PC-3 (cell line): ENCODE results near the gene BATF3. TPM values are rescaled to one million over a fixed set of nuclear protein-coding genes. Genes with fewer than 3 reads are reported as not detected.
"Not testable (repeated sequence)": the region's sequence is repeated elsewhere in the genome, so short reads cannot be mapped to it uniquely, and the experiment has no call there.

Source experiments
- ATAC-seq: fragments of 200-7000 bp; cut with Tn5 transposase; 2 replicates; pipeline ENCODE4 v1.9.1; 2020; ENCODE audit warnings: mild to moderate bottlenecking, moderate library complexity
- BruUV-seq: library from RNA; stranded (reverse); fragments of 400-500 nt; replicated peaks from 2 replicates; lab custom pipeline; 2021; lab: Mats Ljungman, UMichigan
- CTCF ChIA-PET: fragments of 300-600 bp; sonication (Branson Sonifier 250); formaldehyde crosslinking; loops from one replicate; lab custom pipeline; 2022; ENCODE audit warnings: antibody characterized with exemption; lab: Charles Lee
- POLR2A ChIA-PET: fragments of 300-600 bp; sonication (Branson Sonifier 250); formaldehyde crosslinking; loops from one replicate; lab custom pipeline; 2022; ENCODE audit warnings: antibody characterized with exemption; ENCODE audit not compliant: unreplicated experiment; lab: Charles Lee
- DNase-seq: peaks from one replicate; pipeline ENCODE4 v3.0.0-alpha.2; 2015
- H2AFZ ChIP-seq: fragments of 300-600 bp; sonication (generic); 2 replicates; pipeline ENCODE4 v1.6.0; 2016; ENCODE audit warnings: antibody characterized with exemption, low read length
- H3F3A ChIP-seq: fragments of 300-600 bp; sonication (generic); one replicate; pipeline ENCODE4 v1.6.0; 2017; ENCODE audit warnings: antibody characterized with exemption, low read length, control low read depth, mild to moderate bottlenecking; ENCODE audit not compliant: unreplicated experiment
- H3K27ac ChIP-seq: fragments of 300-600 bp; sonication (generic); 2 replicates; pipeline ENCODE4 v1.5.1; 2016; ENCODE audit warnings: mild to moderate bottlenecking, low read length
- H3K27me3 ChIP-seq: fragments of 300-600 bp; sonication (generic); 2 replicates; pipeline ENCODE4 v1.6.1; 2016; ENCODE audit warnings: low read length, mixed read lengths
- H3K36me3 ChIP-seq: fragments of 300-600 bp; sonication (generic); 2 replicates; pipeline ENCODE4 v1.6.1; 2016; ENCODE audit warnings: low read depth, mixed run types, low read length, mixed read lengths
- H3K4me1 ChIP-seq: fragments of 300-600 bp; sonication (generic); 2 replicates; pipeline ENCODE4 v1.5.1; 2016; ENCODE audit warnings: low read length; ENCODE audit not compliant: insufficient read depth
- H3K4me2 ChIP-seq: fragments of 300-600 bp; sonication (generic); 2 replicates; pipeline ENCODE4 v1.6.0; 2016; ENCODE audit warnings: low read length
- H3K4me3 ChIP-seq: fragments of 300-600 bp; sonication (generic); 2 replicates; pipeline ENCODE4 v1.5.1; 2016; ENCODE audit warnings: mild to moderate bottlenecking, low read length, mixed read lengths
- H3K79me2 ChIP-seq: fragments of 300-600 bp; sonication (generic); 2 replicates; pipeline ENCODE4 v1.6.1; 2017; ENCODE audit warnings: low read length, mixed read lengths
- H3K9ac ChIP-seq: fragments of 300-600 bp; sonication (generic); 2 replicates; pipeline ENCODE4 v1.6.0; 2016; ENCODE audit warnings: mild to moderate bottlenecking, low read length
- H3K9me2 ChIP-seq: fragments of 300-600 bp; sonication (generic); replicated peaks from 2 replicates; pipeline ENCODE4 v1.6.1; 2016; ENCODE audit warnings: mixed run types, low read length, mixed read lengths
- H3K9me3 ChIP-seq: fragments of 300-600 bp; sonication (generic); 2 replicates; pipeline ENCODE4 v1.6.1; 2016; ENCODE audit warnings: low read length, mixed read lengths
- H4K20me1 ChIP-seq: fragments of 300-600 bp; sonication (generic); 2 replicates; pipeline ENCODE4 v1.6.1; 2016; ENCODE audit warnings: low read length, mixed read lengths
- CTCF ChIP-seq: fragments of 300-600 bp; sonication (generic); conservative IDR thresholded peaks from 2 replicates; pipeline ENCODE4 v1.5.1; 2017; ENCODE audit warnings: antibody characterized with exemption, low read depth, mild to moderate bottlenecking, low read length
- EZH2 ChIP-seq: fragments of 300-600 bp; sonication (generic); IDR thresholded peaks from one replicate; pipeline ENCODE4 v1.6.1; 2017; ENCODE audit warnings: antibody characterized with exemption, mild to moderate bottlenecking, low read length; ENCODE audit not compliant: unreplicated experiment
- EZH2phosphoT487 ChIP-seq: fragments of 300-600 bp; sonication (generic); IDR thresholded peaks from 2 replicates; pipeline ENCODE4 v1.6.1; 2018; ENCODE audit warnings: mild to moderate bottlenecking, antibody characterized with exemption, low read length, borderline replicate concordance
- intact Hi-C: fragments of 100-400 bp; cut with micrococcal nuclease; formaldehyde crosslinking; loops from 2 replicates; pipeline ENCODE4 v1.9.0; 2023
- total RNA-seq: library from RNA; depleted of rRNA; stranded (reverse); fragments of >200 nt; gene quantifications from 2 replicates; pipeline ENCODE4 v1.2.3, GENCODE V29; 2014

Gene BATF3
- total RNA-seq, 1 experiment from 2014 or later = 4.3 TPM

GRCh38 chr1:212640223-212640878 lies 59.3 kb downstream of the BATF3 start:
- peaks cover 31% of the 10 kb centered on the region; the same call in 1 of the 2 replicates for H3K27me3 ChIP-seq
- H3K27ac ChIP-seq = no peak overlapping the region
- no peaks in the 10 kb centered on the region for H3K79me2 ChIP-seq
- H4K20me1 ChIP-seq = no peaks in the 10 kb centered on the region
- TF ChIP-seq EZH2phosphoT487 (no peak), EZH2 (no peak), CTCF (no peak)
- H3K9ac ChIP-seq = no peak overlapping the region
- DNase-seq (no peak), ATAC-seq (no peak)
- no peak overlapping the region for H2AFZ ChIP-seq
- CTCF ChIA-PET = no interaction called here
- no peaks in the 10 kb centered on the region for H3K9me3 ChIP-seq
- intact Hi-C loops = no loop called here
- peaks cover 14% of the 10 kb centered on the region for H3K4me1 ChIP-seq
- no peaks in the 10 kb centered on the region for H3K36me3 ChIP-seq
- H3K4me3 ChIP-seq = no peak overlapping the region
- H3F3A ChIP-seq = no peaks in the 10 kb centered on the region
- BruUV-seq = no TSS peak
- no peaks in the 10 kb centered on the region for H3K9me2 ChIP-seq
- H3K4me2 ChIP-seq = no peak overlapping the region
- POLR2A ChIA-PET = interaction anchor here (0.6 kb wide), 1 partner anchor 32 kb away, joined by 4 read pairs; no protein-coding TSS in a partner anchor

DNA sequence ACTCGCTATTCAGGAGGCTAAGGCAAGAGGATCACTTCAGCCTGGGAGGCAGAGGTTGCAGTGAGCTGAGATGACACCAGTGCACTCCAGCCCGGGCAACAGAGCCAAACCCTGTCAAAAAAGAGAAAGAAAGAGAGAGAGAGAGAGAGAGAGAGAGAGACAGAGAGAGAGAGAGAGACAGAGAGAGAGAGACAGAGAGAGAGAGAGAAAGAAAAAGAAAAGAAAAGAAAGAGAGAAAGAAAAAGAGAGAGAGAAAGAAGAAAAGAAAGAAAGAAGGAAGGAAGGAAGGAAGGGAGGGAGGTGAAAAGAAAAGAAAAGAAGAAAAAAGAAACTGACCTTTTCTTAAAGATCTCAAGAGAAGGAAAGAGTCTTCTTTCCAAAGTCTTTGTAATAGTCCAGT lies 60.1 kb downstream of the BATF3 start:
- H3K9ac ChIP-seq, intact Hi-C loops, H3K4me3 ChIP-seq, CTCF ChIA-PET, H4K20me1 ChIP-seq, H3K27ac ChIP-seq, H3F3A ChIP-seq, POLR2A ChIA-PET, ATAC-seq, H3K9me3 ChIP-seq, H3K36me3 ChIP-seq, BruUV-seq, H3K4me2 ChIP-seq, H3K9me2 ChIP-seq, H2AFZ ChIP-seq, H3K79me2 ChIP-seq, DNase-seq: not testable (repeated sequence)
- H3K4me1 ChIP-seq = peaks cover 14% of the 10 kb centered on the region
- H3K27me3 ChIP-seq = peaks cover 31% of the 10 kb centered on the region; the same call in 1 of the 2 replicates

GRCh38 chr1:212638492-212639151 lies 61.0 kb downstream of the BATF3 start:
- H2AFZ ChIP-seq = no peak overlapping the region
- no peak for ATAC-seq
- H3K27ac ChIP-seq = no peak overlapping the region
- intact Hi-C loops = no loop called here
- H3K27me3 ChIP-seq = peaks cover 31% of the 10 kb centered on the region; the same call in 1 of the 2 replicates
- no peaks in the 10 kb centered on the region for H4K20me1 ChIP-seq
- H3K9me3 ChIP-seq = peaks cover 6% of the 10 kb centered on the region; the same call in 1 of the 2 replicates
- H3K79me2 ChIP-seq = no peaks in the 10 kb centered on the region
- CTCF ChIA-PET = no interaction called here
- no peaks in the 10 kb centered on the region for H3K36me3 ChIP-seq
- peaks cover 14% of the 10 kb centered on the region for H3K4me1 ChIP-seq
- no peak for TF ChIP-seq CTCF
- no peak for TF ChIP-seq EZH2
- no peak for TF ChIP-seq EZH2phosphoT487
- BruUV-seq = no TSS peak
- no peak overlapping the region for H3K4me2 ChIP-seq
- H3K9me2 ChIP-seq = no peaks in the 10 kb centered on the region
- no peak for DNase-seq
- no peak overlapping the region for H3K9ac ChIP-seq
- POLR2A ChIA-PET = no interaction called here
- H3K4me3 ChIP-seq = no peak overlapping the region
- H3F3A ChIP-seq = no peaks in the 10 kb centered on the region
